GM21381 (cell line): ENCODE measurements around the gene LIPE.

Experiments
- ATAC-seq: cut with Tn5 transposase; IDR thresholded peaks from one replicate; pipeline ENCODE4 v1.9.1; 2021; ENCODE audit warnings: mild to moderate bottlenecking, moderate library complexity; ENCODE audit not compliant: unreplicated experiment

The LIPE gene

DNA sequence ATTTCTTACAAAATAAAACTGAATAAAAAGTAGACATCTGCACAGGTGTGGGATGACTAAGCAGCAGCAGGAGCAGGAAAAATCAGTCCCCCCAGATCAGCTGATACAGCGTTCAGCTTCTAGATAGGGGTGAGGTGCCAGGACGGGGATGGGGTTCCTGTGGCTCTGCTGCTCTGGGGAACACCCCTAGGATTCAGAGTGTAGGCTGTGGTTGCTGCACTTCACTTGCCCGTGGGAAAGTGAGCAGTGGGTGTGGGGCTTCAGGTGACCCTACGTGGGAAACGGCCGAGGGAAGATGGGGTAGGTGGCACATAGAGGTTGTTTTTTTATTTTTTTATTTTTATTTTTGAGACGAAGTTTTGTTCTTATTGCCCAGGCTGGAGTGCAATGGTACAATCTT lies 18.8 kb upstream of the LIPE start:
- ATAC-seq, result no peak

DNA sequence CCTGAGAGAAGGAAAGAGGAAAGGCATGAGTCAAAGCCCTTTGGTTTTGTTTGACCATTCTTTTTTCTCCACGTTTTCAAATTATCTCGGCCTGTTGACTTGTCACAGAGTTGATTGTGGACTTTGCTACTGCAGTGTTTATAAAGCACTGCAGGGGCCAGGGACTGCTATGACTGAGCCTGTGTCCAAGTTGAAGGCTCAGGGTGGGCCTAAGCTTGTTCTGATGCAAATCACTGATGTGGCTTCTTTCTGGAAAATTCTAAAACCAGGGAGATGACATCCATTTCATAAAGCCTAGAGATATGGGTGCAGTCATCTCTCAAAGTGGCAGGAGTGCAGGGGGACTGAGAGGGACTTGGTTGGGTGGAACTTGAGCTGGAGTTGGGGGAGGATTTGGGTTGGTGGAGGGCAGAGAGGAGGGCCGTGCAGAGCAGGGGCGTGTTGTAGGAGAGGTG lies 16.8 kb upstream of the LIPE start:
- ATAC-seq, result no peak

- no peak for ATAC-seq
Observed at GRCh38 chr19:42442833-42443232, 15.6 kb upstream of the LIPE start, which contains the start of gene CXCL17. CXCL17 (minus strand) TSS chr19:42442946; CDS start chr19:42442832, 114 bp downstream.

- no peak for ATAC-seq
Observed at GRCh38 chr19:42441049-42441445, 13.9 kb upstream of the LIPE start.

DNA sequence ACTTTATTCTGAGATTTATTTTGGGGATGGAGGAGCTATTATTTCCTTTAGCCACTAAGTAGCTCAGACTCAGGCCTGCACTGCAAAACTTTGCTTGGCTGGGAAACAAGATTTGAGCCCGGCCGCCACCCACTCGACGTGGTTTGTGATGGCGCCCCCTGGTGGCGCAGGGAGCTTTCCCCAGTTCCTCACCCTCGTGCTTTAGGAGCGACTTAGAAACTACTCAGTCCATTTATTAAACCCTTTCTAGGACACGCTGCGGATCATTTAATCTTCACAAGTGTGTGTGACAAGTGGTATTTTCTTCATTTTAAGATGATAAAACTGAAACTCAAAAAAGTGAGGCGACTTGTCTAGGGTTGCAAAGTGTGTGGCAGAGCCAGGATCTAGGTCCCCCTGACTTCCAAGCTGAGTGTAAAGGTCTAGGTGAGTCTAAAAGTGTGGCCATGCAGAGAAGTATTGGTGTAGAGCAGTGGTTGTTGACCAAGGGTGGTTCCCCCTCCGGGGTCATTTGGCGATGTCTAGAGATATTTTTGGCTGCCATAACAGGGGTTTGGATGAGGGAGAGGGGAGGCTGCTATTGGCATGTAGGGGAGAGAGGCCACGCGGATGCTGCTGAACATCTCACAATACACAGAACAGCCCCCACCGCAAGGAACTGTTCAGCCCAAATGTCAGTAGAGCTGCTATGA lies 13.3 kb upstream of the LIPE start:
- ATAC-seq, result no peak

- ATAC-seq, result no peak
Observed at GRCh38 chr19:42436006-42436405, 8.8 kb upstream of the LIPE start.

DNA sequence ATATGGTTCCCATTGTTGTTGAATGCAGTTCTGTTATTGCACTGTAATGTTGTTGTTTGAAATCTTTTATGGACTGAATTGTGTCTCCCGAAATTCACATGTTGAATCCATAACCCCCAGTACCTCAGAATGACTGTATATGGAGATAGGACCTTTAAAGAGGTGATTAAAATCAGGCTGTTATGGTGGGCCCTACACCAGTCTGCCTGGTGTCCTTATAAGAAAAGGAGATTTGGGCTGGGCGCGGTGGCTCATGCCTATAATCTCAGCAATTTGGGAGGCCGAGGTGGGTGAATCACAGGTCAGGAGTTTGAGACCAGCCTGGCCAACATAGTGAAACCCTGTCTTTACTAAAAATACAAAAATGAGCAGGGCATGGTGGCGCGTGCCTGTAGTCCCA lies 8.1 kb upstream of the LIPE start:
- ATAC-seq, result no peak

GRCh38 chr19:42433503-42434260 lies 6.5 kb upstream of the LIPE start:
- ATAC-seq, result no peak

DNA sequence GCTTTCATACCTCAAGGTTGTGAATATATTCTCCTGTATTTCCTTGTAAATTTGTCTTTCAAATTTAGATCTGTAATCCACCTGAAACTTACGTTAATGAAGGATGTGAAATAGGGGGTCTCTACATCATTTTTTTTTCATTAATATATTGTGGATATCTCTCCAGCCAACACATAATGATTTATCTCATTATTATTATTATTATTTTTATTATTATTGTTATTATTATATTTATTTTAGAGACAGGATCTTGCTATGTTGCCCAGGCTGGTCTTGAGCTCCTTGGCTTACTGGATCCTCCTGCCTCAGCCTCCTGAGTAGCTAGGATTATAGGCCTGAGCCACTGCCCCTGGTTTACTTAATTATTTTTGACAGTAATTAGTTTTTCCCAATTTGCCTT lies 4.3 kb upstream of the LIPE start:
- ATAC-seq, result no peak

GRCh38 chr19:42428676-42429075 lies 1.5 kb upstream of the LIPE start:
- ATAC-seq, result no peak

DNA sequence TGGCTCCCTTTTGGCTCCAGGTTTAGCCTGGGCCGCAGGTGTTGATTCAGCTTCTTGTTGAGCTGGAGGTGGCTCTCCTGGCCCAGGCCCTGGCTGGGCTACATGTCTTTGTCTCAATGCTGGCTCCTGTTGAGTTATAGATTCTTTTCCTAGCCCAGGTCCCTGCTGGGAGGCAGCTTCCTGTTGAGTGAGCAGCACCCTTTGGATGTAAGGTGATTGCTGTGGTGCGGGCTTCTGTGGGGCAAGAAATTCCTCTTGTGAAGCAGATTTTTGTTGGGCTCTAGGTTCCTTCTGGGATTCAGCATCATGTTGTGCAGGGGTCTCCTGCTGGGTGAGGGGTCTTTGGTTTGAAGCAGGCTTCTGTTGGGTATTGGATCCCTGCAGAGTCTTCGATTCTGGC lies 545 bp downstream of the LIPE start:
- ATAC-seq, result no peak

GRCh38 chr19:42424712-42425131 lies 2.5 kb downstream of the LIPE start:
- ATAC-seq, result no peak

GRCh38 chr19:42424345-42424707 lies 2.9 kb downstream of the LIPE start:
- no peak for ATAC-seq

GRCh38 chr19:42423462-42424344 lies 3.5 kb downstream of the LIPE start:
- ATAC-seq, result peak; percentile 74

DNA sequence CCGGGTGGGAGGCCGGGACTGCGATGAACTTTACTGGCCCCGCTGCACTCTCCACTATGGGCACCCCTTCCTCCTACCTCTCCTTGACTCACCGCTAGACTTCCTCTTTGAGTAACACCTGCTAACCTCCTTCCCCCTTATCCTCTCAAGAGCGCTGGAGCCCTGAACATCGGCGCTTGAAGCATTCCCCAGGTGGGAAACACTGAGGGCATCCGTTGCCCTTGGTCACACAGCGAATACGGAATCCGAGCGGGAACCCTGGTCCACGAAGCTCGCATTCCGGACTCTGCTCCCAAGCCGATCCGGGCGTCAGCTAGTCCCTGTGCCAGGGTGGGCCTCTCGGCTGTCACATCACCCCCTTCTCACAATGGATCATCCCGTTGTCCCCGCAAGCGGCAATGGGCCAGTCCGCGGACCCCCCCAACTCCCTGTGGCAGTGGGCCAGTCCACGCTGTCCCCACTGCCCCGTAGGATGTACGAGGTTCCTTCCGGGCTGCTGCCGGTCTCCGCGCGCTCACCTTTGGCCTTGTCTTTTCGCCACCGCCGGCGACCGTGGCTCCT lies 4.2 kb downstream of the LIPE start:
- ATAC-seq, result peak; percentile 27

DNA sequence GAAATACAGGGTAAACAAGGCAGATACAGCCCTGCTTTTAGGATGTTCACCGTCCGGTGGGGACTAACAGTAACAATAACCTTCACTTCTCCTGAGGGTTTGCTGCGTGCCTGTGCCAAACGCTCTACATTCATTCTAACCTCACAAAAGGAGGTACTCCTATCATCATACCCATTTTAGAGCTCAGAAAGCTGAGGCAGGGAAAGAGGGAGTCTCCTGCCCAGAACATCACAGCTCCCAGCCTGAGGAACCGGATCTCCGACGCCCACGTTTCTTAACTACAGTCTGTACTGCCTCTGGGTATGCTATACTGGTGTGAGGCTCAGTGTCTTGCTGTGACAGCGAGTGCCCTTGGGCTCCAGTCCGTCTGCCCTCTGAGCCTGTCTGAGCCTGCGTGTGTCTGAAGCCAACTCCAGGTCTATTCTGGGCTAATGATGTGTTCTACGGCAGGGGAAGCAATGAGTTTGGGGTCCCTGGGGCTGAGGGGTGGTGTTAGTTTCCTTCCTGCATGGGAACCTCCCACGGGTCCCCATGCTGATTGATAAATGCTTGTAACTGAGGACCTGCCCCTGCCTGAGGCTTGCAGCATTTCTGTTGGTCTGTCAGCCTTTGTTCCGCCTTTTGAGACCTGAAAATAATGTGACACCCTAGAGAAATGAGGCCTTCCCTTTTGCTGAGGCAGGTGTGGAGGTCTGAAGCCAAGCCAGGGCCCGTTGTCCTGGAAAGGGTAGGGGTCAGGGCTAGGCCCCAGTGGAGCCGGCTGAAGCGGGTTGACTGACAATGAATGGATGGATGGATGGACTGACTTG lies 4.9 kb downstream of the LIPE start:
- no peak for ATAC-seq

- no peak for ATAC-seq
Observed at GRCh38 chr19:42421591-42422031, 5.6 kb downstream of the LIPE start.

DNA sequence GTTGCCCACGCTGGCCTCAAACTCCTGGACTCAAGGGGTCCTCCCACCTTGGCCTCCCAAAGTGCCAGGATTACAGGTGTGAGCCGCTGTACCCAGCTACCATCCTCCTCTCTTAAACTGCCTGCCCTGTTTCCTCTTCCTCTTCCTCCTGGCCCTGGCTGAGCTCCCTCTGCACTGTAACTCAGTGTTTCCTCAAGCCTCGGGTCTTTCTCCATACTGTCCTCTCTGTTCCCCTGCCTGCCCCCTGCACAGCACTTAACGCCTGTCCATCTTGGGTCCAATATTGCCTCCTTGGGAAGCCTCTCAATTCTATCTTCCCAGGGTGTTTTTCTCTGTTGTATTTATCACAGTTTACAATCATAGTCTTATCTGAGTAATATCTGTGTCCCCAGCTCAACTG lies 6.1 kb downstream of the LIPE start:
- ATAC-seq, result no peak

- peak; percentile 35 for ATAC-seq
Observed at GRCh38 chr19:42420055-42420544, 7.1 kb downstream of the LIPE start.

DNA sequence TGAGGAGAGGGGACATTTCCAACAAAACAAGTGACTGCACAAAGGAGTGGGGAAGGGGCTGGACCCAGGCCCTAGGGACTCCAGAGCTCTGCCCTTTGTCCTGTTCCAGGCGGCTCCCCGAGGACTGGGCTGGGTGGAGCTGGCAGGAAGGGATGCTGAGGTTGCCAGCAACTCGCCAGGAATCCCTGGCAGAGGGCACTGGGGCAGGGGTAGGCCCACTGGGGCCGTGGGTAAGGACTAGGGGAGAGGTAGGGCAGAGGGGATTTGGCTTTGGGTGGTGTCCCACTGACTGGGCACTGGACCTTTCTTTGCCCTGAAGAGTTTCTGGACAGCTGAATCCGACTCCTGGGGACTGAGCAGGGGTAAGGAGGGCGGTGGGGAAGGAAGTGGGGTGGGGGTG lies 7.9 kb downstream of the LIPE start:
- no peak for ATAC-seq
